Muscle of leg (tissue), 11 donors: ENCODE data around the gene PFN4. TPM values are rescaled to one million over a fixed set of nuclear protein-coding genes. Genes with fewer than 3 reads are reported as not detected.
"Not testable (repeated sequence)": the region's sequence is repeated elsewhere in the genome, so short reads cannot be mapped to it uniquely, and the experiment has no call there.

Source experiments
- DNase-seq: peaks from one replicate; pipeline ENCODE4 v3.0.0; 2013
- H3K27ac ChIP-seq: one replicate; pipeline ENCODE4 v1.5.1; 2013; ENCODE audit warnings: mild to moderate bottlenecking, low read length, control low read depth
- H3K27me3 ChIP-seq: one replicate; pipeline ENCODE4 v1.6.1; 2013; ENCODE audit warnings: low read length; ENCODE audit not compliant: control insufficient read depth, insufficient read depth
- H3K36me3 ChIP-seq: one replicate; pipeline ENCODE4 v1.6.1; 2013; ENCODE audit warnings: low read length; ENCODE audit not compliant: control insufficient read depth, insufficient read depth
- H3K4me1 ChIP-seq: one replicate; pipeline ENCODE4 v1.6.1; 2013; ENCODE audit warnings: low read length; ENCODE audit not compliant: control insufficient read depth, insufficient read depth
- H3K4me3 ChIP-seq: one replicate; pipeline ENCODE4 v1.5.1; 2013; ENCODE audit warnings: low read length, control low read depth
- H3K9me3 ChIP-seq: replicated peaks from 2 replicates; pipeline ENCODE4 v1.6.1; 2013; ENCODE audit warnings: low read depth, low read length; ENCODE audit not compliant: control insufficient read depth
- WGBS: methylation state at CpG from one replicate; pipeline ENCODE4 v1.1.5; 2013; ENCODE audit warnings: missing lambda C conversion rate; ENCODE audit not compliant: insufficient coverage; 5-methylcytosine and 5-hydroxymethylcytosine counted together
- polyA plus RNA-seq, 8 donors: library from polyadenylated mRNA; unstranded; fragments of 120-200 nt; gene quantifications; one replicate each; pipeline versions ENCODE4 v1.2.1 to v1.2.3, GENCODE V29; 2013; ENCODE audit warnings: inconsistent platforms in 1 of 8, low replicate concordance in 1 of 8; ENCODE audit not compliant: insufficient read length in 8 of 8, insufficient read depth in 1 of 8
- total RNA-seq: library from RNA; stranded (reverse); fragments of 120-200 nt; gene quantifications from one replicate; pipeline ENCODE4 v1.2.4, GENCODE V29; 2013

The PFN4 gene
- total and polyA plus RNA-seq, 9 donors, result 1.3 to 2.2 (median 1.8) TPM

DNA sequence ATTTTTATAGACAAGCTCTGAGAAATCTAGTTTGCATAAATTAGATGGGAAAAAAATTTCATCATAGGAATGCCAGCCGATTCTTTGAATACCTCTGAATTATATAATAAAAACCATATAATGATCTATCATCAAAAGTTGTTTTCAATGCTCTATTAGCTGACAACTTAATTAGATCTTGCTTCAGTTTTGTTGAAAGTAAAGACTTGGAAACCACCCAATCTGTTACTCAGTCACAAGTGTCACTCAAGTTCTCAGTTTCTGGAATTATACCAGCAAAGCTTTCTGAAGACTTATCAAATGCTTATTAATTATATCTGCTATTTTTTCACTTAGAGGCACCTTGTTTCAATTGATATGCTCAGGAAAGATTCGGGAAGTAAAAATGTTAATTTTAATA is 21.1 kb downstream of the PFN4 start:
- H3K27me3 ChIP-seq, result no peaks in the 10 kb centered on the region
- H3K4me3 ChIP-seq, result no peak overlapping the region
- H3K27ac ChIP-seq, result no peak overlapping the region
- H3K9me3 ChIP-seq, result no peaks in the 10 kb centered on the region
- no CpG with 5 or more reads among the region's 2 CpGs for WGBS
- no peak for DNase-seq
- peaks cover 4% of the 10 kb centered on the region for H3K36me3 ChIP-seq
- H3K4me1 ChIP-seq, result no peaks in the 10 kb centered on the region

DNA sequence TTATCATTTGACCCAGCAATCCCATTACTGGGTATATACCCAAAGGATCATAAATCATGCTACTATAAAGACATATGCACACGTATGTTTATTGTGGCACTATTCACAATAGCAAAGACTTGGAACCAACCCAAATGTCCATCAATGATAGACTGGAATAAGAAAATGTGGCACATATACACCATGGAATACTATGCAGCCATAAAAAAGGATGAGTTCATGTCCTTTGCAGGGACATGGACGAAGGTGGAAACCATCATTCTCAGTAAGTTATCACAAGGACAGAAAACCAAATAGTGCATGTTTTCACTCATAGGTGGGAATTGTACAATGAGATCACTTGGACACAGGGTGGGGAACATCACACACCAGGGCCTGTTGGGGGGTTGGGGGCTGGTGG is 22.4 kb downstream of the PFN4 start:
- not testable (repeated sequence) for H3K4me1 ChIP-seq, H3K36me3 ChIP-seq, H3K4me3 ChIP-seq, H3K27me3 ChIP-seq, H3K27ac ChIP-seq, DNase-seq, H3K9me3 ChIP-seq
- no CpG with 5 or more reads among the region's 2 CpGs for WGBS

DNA sequence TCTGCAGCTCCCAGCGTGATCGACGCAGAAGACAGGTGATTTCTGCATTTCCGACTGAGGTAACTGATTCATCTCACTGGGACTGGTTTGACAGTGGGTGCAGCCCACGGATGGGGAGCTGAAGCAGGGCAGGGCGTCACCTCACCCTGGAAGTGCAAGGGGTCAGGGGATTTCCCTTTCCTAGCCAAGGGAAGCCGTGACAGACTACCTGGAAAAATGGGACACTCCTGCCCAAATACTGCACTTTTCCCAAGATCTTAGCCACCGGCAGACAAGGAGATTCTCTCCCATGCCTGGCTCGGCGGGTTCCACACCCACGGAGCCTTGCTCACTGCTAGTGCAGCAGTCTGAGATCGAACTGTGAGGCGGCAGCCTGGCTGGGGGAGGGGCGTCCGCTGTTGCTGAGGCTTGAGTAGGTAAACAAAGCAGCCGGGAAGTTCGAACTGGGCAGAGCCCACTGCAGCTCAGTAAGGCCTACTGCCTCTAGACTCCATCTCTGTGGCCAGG is 27.9 kb downstream of the PFN4 start:
- not testable (repeated sequence) for DNase-seq
- WGBS, result 76% methylated on average over 17 of the region's 17 CpGs

DNA sequence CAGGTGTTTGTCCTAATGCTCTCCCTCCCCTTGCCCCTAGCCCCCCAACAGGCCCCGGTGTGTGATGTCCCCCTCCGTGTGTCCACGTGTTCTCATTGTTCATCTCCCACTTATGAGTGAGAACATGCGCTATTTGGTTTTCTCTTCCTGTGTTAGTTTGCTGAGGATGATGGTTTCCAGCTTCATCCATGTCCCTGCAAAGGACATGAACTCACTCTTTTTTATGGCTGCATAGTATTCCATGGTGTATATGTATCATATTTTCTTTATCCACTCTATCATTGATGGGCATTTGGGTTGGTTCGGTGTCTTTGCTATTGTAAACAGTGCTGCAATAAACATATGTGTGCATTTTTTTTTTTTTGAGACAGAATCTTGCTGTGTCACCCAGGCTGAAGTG is 29.9 kb downstream of the PFN4 start:
- H3K9me3 ChIP-seq, H3K4me1 ChIP-seq, DNase-seq, H3K4me3 ChIP-seq, H3K27me3 ChIP-seq, H3K27ac ChIP-seq: not testable (repeated sequence)
- peaks cover 14% of the 10 kb centered on the region for H3K36me3 ChIP-seq
- no CpG with 5 or more reads among the region's 5 CpGs for WGBS

More for the DNA sequence above, 27.9 kb downstream of the PFN4 start:
- H3K9me3 ChIP-seq, H3K27ac ChIP-seq, H3K27me3 ChIP-seq, H3K4me3 ChIP-seq, H3K4me1 ChIP-seq: not testable (repeated sequence)
- H3K36me3 ChIP-seq, result peaks cover 14% of the 10 kb centered on the region

DNA sequence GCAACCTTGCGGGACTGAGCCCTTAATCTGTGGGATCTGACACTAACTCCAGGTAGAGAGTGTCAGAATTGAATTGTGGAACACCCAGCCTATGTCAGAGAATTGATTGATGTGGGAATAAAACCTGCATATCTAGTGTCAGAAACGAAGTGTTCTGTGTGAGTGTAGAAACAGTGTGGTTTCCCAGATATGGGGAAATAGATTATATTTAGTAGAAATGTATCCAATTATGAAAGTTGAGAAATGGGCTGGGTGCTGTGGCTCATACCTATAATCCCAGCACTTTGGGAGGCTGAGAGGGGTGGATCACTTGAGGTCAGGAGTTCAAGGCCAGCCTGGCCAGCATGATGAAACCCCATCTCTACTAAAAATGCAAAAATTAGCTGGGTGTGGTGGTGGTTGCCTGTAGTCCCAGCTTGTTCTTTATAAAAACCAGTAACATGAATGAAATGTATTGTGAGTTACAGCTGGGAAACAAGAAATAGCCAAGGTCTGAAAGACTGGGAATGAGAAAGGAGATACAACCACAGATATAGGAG is 34.2 kb downstream of the PFN4 start:
- Histone ChIP-seq H3K4me1 (peaks cover 8% of the 10 kb centered on the region), H3K27ac (no peak overlapping the region), H3K4me3 (no peak overlapping the region), H3K27me3 (no peaks in the 10 kb centered on the region), H3K9me3 (no peaks in the 10 kb centered on the region), H3K36me3 (no peaks in the 10 kb centered on the region)
- no peak for DNase-seq
- 100% methylated on average over 1 of the region's 2 CpGs for WGBS

DNA sequence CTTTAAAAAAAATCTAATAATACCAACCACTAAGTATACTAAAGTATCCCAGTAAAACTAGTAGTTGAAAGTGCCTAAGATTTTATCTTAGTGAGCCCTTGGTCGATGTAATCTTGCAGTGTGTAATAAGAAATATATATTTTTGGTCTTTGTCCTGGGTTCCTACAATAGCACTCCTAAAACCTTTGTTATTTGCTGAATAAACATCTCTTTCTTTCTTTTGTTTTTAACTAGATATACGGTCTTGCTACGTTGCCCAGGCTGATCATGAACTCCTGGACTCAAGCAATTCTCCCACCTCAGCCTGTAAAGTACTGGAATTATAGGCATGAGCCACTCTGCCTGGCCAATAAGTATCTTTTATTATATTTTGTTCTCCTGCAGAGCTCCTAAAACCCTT is 36.1 kb downstream of the PFN4 start:
- WGBS, result no CpG with 5 or more reads among the region's 3 CpGs
- H3K4me1 ChIP-seq, result peaks cover 20% of the 10 kb centered on the region
- no peak overlapping the region for H3K4me3 ChIP-seq
- no peak for DNase-seq
- no peaks in the 10 kb centered on the region for H3K9me3 ChIP-seq
- H3K27me3 ChIP-seq, result no peaks in the 10 kb centered on the region
- H3K27ac ChIP-seq, result no peak overlapping the region
- peaks cover 11% of the 10 kb centered on the region for H3K36me3 ChIP-seq

DNA sequence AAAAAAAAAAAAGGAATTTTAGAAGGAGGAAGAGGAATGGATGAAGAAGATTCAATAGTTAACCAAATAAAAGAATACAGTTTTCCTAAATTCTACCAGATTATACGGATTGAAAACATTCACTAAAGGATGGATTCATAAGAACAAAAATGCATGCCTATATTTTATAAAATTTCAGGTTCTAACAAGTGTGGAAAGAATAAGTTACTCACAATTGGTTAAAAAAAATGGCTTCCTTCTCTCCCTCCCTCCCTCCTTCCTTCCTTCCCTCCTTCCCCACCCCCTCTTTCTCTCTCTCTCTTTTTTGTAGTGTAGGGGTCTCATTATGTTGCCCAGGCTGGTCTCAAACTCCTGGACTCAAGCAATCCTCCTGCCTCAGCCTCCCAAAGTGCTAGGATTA is 36.9 kb downstream of the PFN4 start:
- Histone ChIP-seq H3K36me3 (peaks cover 14% of the 10 kb centered on the region), H3K4me1 (peaks cover 24% of the 10 kb centered on the region), H3K9me3 (no peaks in the 10 kb centered on the region), H3K27me3 (no peaks in the 10 kb centered on the region), H3K4me3 (no peak overlapping the region), H3K27ac (no peak overlapping the region)
- DNase-seq, result no peak
- no CpG with 5 or more reads among the region's 1 CpG for WGBS

DNA sequence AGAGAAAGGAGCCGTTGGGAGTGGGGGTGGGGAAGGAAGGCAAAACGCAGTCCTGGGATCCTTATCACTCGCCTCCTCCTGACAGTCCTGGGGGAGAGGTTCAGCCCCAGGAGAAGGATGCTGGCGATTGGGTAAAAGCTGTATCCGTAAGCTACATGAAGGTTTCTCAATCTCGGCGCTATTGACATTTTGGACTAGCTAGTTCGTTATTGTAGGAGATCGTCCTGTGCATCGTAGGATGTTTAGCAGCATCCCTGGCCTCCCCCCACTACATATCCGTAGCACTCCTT is 38.0 kb downstream of the PFN4 start:
- Histone ChIP-seq H3K4me1 (peaks cover 30% of the 10 kb centered on the region), H3K27ac (peak overlapping the region; percentile 94), H3K36me3 (peaks cover 22% of the 10 kb centered on the region), H3K9me3 (no peaks in the 10 kb centered on the region), H3K27me3 (no peaks in the 10 kb centered on the region), H3K4me3 (peak overlapping the region; percentile 61)
- DNase-seq, result no peak
- WGBS, result 15% methylated on average over 10 of the region's 11 CpGs

DNA sequence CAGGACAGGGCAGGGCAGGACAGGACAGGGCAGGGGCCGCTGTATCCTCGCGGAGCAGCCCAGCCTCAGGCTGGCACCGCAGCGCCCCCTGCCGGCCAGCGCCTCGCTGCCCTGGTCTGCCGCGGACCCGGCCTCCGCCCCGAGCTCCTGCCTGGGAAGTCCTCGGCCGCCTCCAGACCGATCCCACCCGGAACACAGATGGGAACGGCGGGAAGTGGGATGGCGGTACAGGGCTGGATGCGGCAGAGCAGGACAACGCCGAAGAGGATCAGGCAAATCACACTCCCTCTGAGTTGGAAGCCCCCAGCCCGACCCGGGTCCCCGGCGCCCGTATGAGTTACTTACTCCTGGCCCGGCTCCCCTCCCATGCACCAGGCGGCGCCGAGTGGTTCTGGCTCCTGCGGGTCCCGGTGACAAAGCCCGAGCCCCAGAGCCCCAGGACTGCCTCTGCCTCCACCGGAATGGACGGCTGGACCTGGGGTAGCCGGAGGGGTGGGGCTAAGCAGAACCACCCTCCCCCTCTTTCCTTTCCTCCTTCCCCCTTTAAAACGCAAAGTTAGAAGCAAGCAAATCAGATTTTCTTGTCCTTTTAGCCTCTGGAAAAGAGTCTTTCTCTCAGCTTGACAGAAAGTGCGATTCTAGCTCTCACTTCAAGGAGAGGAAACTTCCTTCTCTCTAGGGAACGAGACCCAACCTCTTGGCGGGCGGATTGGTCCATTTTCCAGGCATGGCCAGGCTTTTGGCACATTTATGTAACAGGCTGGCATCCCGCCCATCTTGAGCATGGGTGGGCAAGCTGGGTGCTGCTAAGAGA is 38.5 kb downstream of the PFN4 start, which contains the start of gene TP53I3:
TSS of gene TP53I3 (minus strand) at position 449 of the 814 bp plus-strand sequence. CDS start 508 bp downstream, outside the sequence.
- peaks cover 31% of the 10 kb centered on the region for H3K4me1 ChIP-seq
- under 1% methylated on average over 42 of the region's 44 CpGs for WGBS
- no peaks in the 10 kb centered on the region for H3K27me3 ChIP-seq
- no peaks in the 10 kb centered on the region for H3K9me3 ChIP-seq
- peaks cover 25% of the 10 kb centered on the region for H3K36me3 ChIP-seq
- peak within 1 kb of the TSS; percentile 61 for H3K4me3 ChIP-seq
- peak within 1 kb of the TSS; percentile 94 for H3K27ac ChIP-seq
- DNase-seq, result peak; percentile 96

DNA sequence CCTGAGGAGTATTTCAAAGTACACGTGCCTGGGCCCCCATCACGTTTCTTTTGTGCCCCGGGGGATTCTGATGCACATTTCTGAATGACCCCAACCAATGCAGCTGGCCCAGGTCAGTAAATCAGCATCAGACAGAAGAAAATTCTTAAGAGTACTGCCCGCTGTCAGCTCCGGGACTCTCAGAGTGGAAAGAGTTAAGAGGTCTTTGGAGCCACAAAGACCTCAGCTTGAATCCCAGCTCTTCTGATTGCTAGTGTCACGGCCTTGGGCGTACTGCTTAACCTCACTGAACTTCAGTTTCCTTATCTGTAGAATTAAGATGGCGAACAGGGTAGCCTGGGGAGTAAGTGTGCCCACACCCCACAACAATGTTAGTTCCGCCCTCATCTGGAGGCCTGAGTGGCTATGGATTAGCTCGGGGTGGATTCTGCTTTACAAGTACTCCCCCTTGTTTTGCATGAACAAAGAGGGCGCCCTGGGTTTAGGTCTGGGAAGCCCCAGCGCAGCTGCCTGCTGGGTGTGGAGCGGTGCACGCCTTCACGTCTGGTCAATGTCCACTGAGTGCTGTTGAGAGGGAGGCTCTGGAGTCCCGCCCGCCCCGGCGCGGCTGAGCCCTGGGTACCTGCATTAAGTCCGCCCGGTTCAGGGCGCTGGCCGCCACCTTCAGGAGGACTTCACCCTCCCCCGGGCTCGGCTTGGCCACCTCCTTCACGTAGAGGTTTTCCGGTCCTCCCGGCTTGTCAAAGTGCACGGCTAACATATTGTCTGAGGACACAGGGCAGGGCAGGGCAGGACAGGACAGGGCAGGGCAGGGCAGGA is 39.4 kb downstream of the PFN4 start:
- Histone ChIP-seq H3K27me3 (no peaks in the 10 kb centered on the region), H3K36me3 (peaks cover 30% of the 10 kb centered on the region), H3K4me1 (peaks cover 31% of the 10 kb centered on the region), H3K4me3 (peak overlapping the region; percentile 61), H3K27ac (peak overlapping the region; percentile 94), H3K9me3 (no peaks in the 10 kb centered on the region)
- 3% methylated on average over 23 of the region's 30 CpGs for WGBS
- DNase-seq, result peak; percentile 92
